Measurements from ENCODE around the gene TAS2R31. TPM values are rescaled to one million over a fixed set of nuclear protein-coding genes. Genes with fewer than 3 reads are reported as not detected.

The TAS2R31 gene
- polyA plus RNA-seq, 2 of the 4 experiments (the other 2 are of a cell fraction), result 0.17 to 1.1 TPM

DNA sequence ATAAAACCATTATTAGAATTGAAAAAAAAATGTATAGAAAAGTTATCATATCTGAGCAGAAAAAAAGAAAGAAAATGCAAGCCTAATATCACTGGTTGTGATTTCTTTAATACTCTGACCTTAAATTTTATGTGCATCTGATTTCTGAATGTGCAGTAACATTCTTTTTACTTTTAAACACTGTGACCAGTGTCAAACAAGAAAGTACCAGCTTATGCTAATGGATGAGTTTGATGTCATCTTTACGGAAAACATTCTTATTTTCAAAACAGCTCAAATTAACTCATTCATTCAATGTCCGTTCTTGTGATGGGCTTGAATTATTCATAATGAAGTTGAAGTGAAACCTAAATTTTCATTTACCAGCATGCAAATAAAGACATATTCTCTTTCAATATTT, 44.4 kb downstream of the TAS2R31 start, which contains the start of gene TAS2R50:
TAS2R50 (minus strand) TSS at position 101 of the 400 bp plus-strand sequence; CDS start at position 49, 52 bp downstream.
- 48% methylated on average over 2 of the region's 2 CpGs for WGBS (ENCODE audit: missing lambda C conversion rate)
- CTCF ChIA-PET, result no interaction called here

GRCh38 chr12:10982244-10982643, 49.0 kb downstream of the TAS2R31 start:
- ChIA-PET CTCF (no interaction called here), POLR2A (no interaction called here)
- FAIRE-seq, result no peak

More for the DNA sequence above, 44.4 kb downstream of the TAS2R31 start, which contains the start of gene TAS2R50:
- ATAC-seq, result no peak
- TF ChIP-seq HDAC2 (IDR thresholded peaks at IDR 0.05), result no peak
- no peak for TF ChIP-seq EP300 (IDR thresholded peaks at IDR 0.05)
- TF ChIP-seq CHD2 (IDR thresholded peaks at IDR 0.05; ENCODE audit: low read length, partially characterized antibody), result no peak
- H3K4me1 ChIP-seq, result no peaks in the 10 kb centered on the region
- POLR2A ChIA-PET, result no interaction called here
- DNase-seq (ENCODE audit: low read depth in 1 of 2, low spot score in 1 of 2), result no peak
- H3K9me3 ChIP-seq, result peaks cover 9% of the 10 kb centered on the region
- H3K4me2 ChIP-seq, result no peak within 1 kb of the TSS
- no peak for FAIRE-seq
- no peak within 1 kb of the TSS for H3K27ac ChIP-seq
- H3K4me3 ChIP-seq, result no peak within 1 kb of the TSS

More at GRCh38 chr12:10982244-10982643, 49.0 kb downstream of the TAS2R31 start:
- TF ChIP-seq JUN (IDR thresholded peaks at IDR 0.05), result no peak
- TF ChIP-seq KDM1A (IDR thresholded peaks at IDR 0.05; ENCODE audit: low read depth), result no peak
- TF ChIP-seq HOXB5 (CRISPR knock-in tag; IDR thresholded peaks at IDR 0.05), result no peak
- no peak for TF ChIP-seq FOSB (CRISPR knock-in tag; IDR thresholded peaks at IDR 0.05)
- no peak for TF ChIP-seq NPAS2 (CRISPR knock-in tag; IDR thresholded peaks at IDR 0.05; ENCODE audit: borderline replicate concordance)
- no peak for TF ChIP-seq RAD21 (conservative IDR thresholded peaks at IDR 0.05 in 1 of 2, IDR thresholded peaks at IDR 0.05 in 1 of 2)
- TF ChIP-seq, protein P1, sequence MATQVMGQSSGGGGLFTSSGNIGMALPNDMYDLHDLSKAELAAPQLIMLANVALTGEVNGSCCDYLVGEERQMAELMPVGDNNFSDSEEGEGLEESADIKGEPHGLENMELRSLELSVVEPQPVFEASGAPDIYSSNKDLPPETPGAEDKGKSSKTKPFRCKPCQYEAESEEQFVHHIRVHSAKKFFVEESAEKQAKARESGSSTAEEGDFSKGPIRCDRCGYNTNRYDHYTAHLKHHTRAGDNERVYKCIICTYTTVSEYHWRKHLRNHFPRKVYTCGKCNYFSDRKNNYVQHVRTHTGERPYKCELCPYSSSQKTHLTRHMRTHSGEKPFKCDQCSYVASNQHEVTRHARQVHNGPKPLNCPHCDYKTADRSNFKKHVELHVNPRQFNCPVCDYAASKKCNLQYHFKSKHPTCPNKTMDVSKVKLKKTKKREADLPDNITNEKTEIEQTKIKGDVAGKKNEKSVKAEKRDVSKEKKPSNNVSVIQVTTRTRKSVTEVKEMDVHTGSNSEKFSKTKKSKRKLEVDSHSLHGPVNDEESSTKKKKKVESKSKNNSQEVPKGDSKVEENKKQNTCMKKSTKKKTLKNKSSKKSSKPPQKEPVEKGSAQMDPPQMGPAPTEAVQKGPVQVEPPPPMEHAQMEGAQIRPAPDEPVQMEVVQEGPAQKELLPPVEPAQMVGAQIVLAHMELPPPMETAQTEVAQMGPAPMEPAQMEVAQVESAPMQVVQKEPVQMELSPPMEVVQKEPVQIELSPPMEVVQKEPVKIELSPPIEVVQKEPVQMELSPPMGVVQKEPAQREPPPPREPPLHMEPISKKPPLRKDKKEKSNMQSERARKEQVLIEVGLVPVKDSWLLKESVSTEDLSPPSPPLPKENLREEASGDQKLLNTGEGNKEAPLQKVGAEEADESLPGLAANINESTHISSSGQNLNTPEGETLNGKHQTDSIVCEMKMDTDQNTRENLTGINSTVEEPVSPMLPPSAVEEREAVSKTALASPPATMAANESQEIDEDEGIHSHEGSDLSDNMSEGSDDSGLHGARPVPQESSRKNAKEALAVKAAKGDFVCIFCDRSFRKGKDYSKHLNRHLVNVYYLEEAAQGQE (IDR thresholded peaks at IDR 0.05), result no peak
- TF ChIP-seq BHLHE40 (IDR thresholded peaks at IDR 0.05; ENCODE audit: low read depth, low read length), result no peak
- TF ChIP-seq PHF8 (IDR thresholded peaks at IDR 0.05; ENCODE audit: borderline replicate concordance, low read depth), result no peak
- ATAC-seq, result no peak
- Histone ChIP-seq H3K4me2 (no peak overlapping the region), H3K27ac (no peak overlapping the region), H3K9me3 (no peaks in the 10 kb centered on the region), H3K4me3 (no peak overlapping the region), H3K4me1 (no peaks in the 10 kb centered on the region)
- WGBS (ENCODE audit: missing lambda C conversion rate), result 95% methylated on average over 5 of the region's 5 CpGs
- DNase-seq (ENCODE audit: low read depth in 1 of 2, low spot score in 1 of 2), result no peak

Other genes starting within 250 kb of the TAS2R31 start
- not detected in 2 replicates for gene TAS2R7, start 228.8 kb downstream of the TAS2R31 start, polyA plus RNA-seq (2011; rRNA removed)
- not detected in 3 replicates for gene TAS2R7, start 228.8 kb downstream of the TAS2R31 start, polyA plus RNA-seq (2017; fragmentation: RNase III; extraction: RNeasy Plus Mini Kit Qiagen cat#74134 plus additional on column Dnase treatment)
- gene TAS2R8, start 224.1 kb downstream of the TAS2R31 start, polyA plus RNA-seq (2011; rRNA removed), result not detected in 2 replicates
- not detected in 3 replicates for gene TAS2R8, start 224.1 kb downstream of the TAS2R31 start, polyA plus RNA-seq (2017; fragmentation: RNase III; extraction: RNeasy Plus Mini Kit Qiagen cat#74134 plus additional on column Dnase treatment)
- not detected in 2 replicates for gene TAS2R9, start 221.2 kb downstream of the TAS2R31 start, polyA plus RNA-seq (2011; rRNA removed)
- not detected in 3 replicates for gene TAS2R9, start 221.2 kb downstream of the TAS2R31 start, polyA plus RNA-seq (2017; fragmentation: RNase III; extraction: RNeasy Plus Mini Kit Qiagen cat#74134 plus additional on column Dnase treatment)
- gene TAS2R10, start 205.0 kb downstream of the TAS2R31 start, polyA plus RNA-seq (2011; rRNA removed), result 0.67 and 0.71 TPM in 2 replicates
- gene TAS2R10, start 205.0 kb downstream of the TAS2R31 start, polyA plus RNA-seq (2017; fragmentation: RNase III; extraction: RNeasy Plus Mini Kit Qiagen cat#74134 plus additional on column Dnase treatment), result 0.09 to 0.14 TPM in 2 of 3 replicates, not detected in the other
- gene PRR4, start 181.9 kb downstream of the TAS2R31 start, polyA plus RNA-seq (2011; rRNA removed), result 5.7 and 6.4 TPM in 2 replicates
- gene PRR4, start 181.9 kb downstream of the TAS2R31 start, polyA plus RNA-seq (2017; fragmentation: RNase III; extraction: RNeasy Plus Mini Kit Qiagen cat#74134 plus additional on column Dnase treatment), result 1.6 to 2.5 TPM (median 2.2 TPM) in 3 replicates
- 3.4 and 4.3 TPM in 2 replicates for gene PRH1, start 147.2 kb downstream of the TAS2R31 start, polyA plus RNA-seq (2011; rRNA removed)
- 6.7 to 7.8 TPM (median 7.8 TPM) in 3 replicates for gene PRH1, start 147.2 kb downstream of the TAS2R31 start, polyA plus RNA-seq (2017; fragmentation: RNase III; extraction: RNeasy Plus Mini Kit Qiagen cat#74134 plus additional on column Dnase treatment)
- 0.19 and 0.28 TPM in 2 replicates for gene TAS2R13, start 121.8 kb downstream of the TAS2R31 start, polyA plus RNA-seq (2011; rRNA removed)
- gene TAS2R13, start 121.8 kb downstream of the TAS2R31 start, polyA plus RNA-seq (2017; fragmentation: RNase III; extraction: RNeasy Plus Mini Kit Qiagen cat#74134 plus additional on column Dnase treatment), result not detected in 3 replicates
- 0.25 and 0.39 TPM in 2 replicates for gene PRH2, start 102.2 kb downstream of the TAS2R31 start, polyA plus RNA-seq (2011; rRNA removed)
- 0.19 TPM in 1 of 3 replicates, not detected in the others for gene PRH2, start 102.2 kb downstream of the TAS2R31 start, polyA plus RNA-seq (2017; fragmentation: RNase III; extraction: RNeasy Plus Mini Kit Qiagen cat#74134 plus additional on column Dnase treatment)
- gene TAS2R14, start 92.1 kb downstream of the TAS2R31 start, polyA plus RNA-seq (2011; rRNA removed), result 3.1 and 4.1 TPM in 2 replicates
- 0.70 to 0.94 TPM (median 0.80 TPM) in 3 replicates for gene TAS2R14, start 92.1 kb downstream of the TAS2R31 start, polyA plus RNA-seq (2017; fragmentation: RNase III; extraction: RNeasy Plus Mini Kit Qiagen cat#74134 plus additional on column Dnase treatment)
- 0.25 and 0.27 TPM in 2 replicates for gene TAS2R50, start 44.5 kb downstream of the TAS2R31 start, polyA plus RNA-seq (2011; rRNA removed)
- not detected in 3 replicates for gene TAS2R50, start 44.5 kb downstream of the TAS2R31 start, polyA plus RNA-seq (2017; fragmentation: RNase III; extraction: RNeasy Plus Mini Kit Qiagen cat#74134 plus additional on column Dnase treatment)
- 0.89 and 1.4 TPM in 2 replicates for gene TAS2R20, start 33.1 kb downstream of the TAS2R31 start, polyA plus RNA-seq (2011; rRNA removed)
- 0.15 to 0.21 TPM (median 0.15 TPM) in 3 replicates for gene TAS2R20, start 33.1 kb downstream of the TAS2R31 start, polyA plus RNA-seq (2017; fragmentation: RNase III; extraction: RNeasy Plus Mini Kit Qiagen cat#74134 plus additional on column Dnase treatment)
- 0.90 and 1.1 TPM in 2 replicates for gene TAS2R19, start 8.8 kb downstream of the TAS2R31 start, polyA plus RNA-seq (2011; rRNA removed)
- gene TAS2R19, start 8.8 kb downstream of the TAS2R31 start, polyA plus RNA-seq (2017; fragmentation: RNase III; extraction: RNeasy Plus Mini Kit Qiagen cat#74134 plus additional on column Dnase treatment), result 0.09 to 0.19 TPM (median 0.13 TPM) in 3 replicates
- 0.32 and 0.48 TPM in 2 replicates for gene TAS2R46, start 30.9 kb upstream of the TAS2R31 start, polyA plus RNA-seq (2011; rRNA removed)
- 0.10 to 0.11 TPM in 2 of 3 replicates, not detected in the other for gene TAS2R46, start 30.9 kb upstream of the TAS2R31 start, polyA plus RNA-seq (2017; fragmentation: RNase III; extraction: RNeasy Plus Mini Kit Qiagen cat#74134 plus additional on column Dnase treatment)
- not detected in 2 replicates for gene TAS2R43, start 60.9 kb upstream of the TAS2R31 start, polyA plus RNA-seq (2011; rRNA removed)
- not detected in 3 replicates for gene TAS2R43, start 60.9 kb upstream of the TAS2R31 start, polyA plus RNA-seq (2017; fragmentation: RNase III; extraction: RNeasy Plus Mini Kit Qiagen cat#74134 plus additional on column Dnase treatment)
- gene TAS2R30, start 103.2 kb upstream of the TAS2R31 start, polyA plus RNA-seq (2011; rRNA removed), result 0.26 and 0.69 TPM in 2 replicates
- 0.11 TPM in 1 of 3 replicates, not detected in the others for gene TAS2R30, start 103.2 kb upstream of the TAS2R31 start, polyA plus RNA-seq (2017; fragmentation: RNase III; extraction: RNeasy Plus Mini Kit Qiagen cat#74134 plus additional on column Dnase treatment)
- 4.6 and 6.2 TPM in 2 replicates for gene SMIM10L1, start 139.8 kb upstream of the TAS2R31 start, polyA plus RNA-seq (2011; rRNA removed)
- gene SMIM10L1, start 139.8 kb upstream of the TAS2R31 start, polyA plus RNA-seq (2017; fragmentation: RNase III; extraction: RNeasy Plus Mini Kit Qiagen cat#74134 plus additional on column Dnase treatment), result 8.3 to 8.4 TPM (median 8.3 TPM) in 3 replicates
- gene TAS2R42, start 155.5 kb upstream of the TAS2R31 start, polyA plus RNA-seq (2011; rRNA removed), result not detected in 2 replicates
- not detected in 3 replicates for gene TAS2R42, start 155.5 kb upstream of the TAS2R31 start, polyA plus RNA-seq (2017; fragmentation: RNase III; extraction: RNeasy Plus Mini Kit Qiagen cat#74134 plus additional on column Dnase treatment)
- not detected in 2 replicates for gene PRB3, start 238.3 kb upstream of the TAS2R31 start, polyA plus RNA-seq (2011; rRNA removed)
- gene PRB3, start 238.3 kb upstream of the TAS2R31 start, polyA plus RNA-seq (2017; fragmentation: RNase III; extraction: RNeasy Plus Mini Kit Qiagen cat#74134 plus additional on column Dnase treatment), result not detected in 3 replicates